ENCODE measurements around the gene GIMAP7.
"Not testable (repeated sequence)": the region's sequence is repeated elsewhere in the genome, so short reads cannot be mapped to it uniquely, and the experiment has no call there.

Gene GIMAP7

GRCh38 chr7:150514748-150515222 lies at the start of gene GIMAP7:
Gene GIMAP7 (plus strand): TSS chr7:150514872. CDS start chr7:150519975, 5,103 bp downstream.
- DNase-seq: no peak

- no peak for DNase-seq
These were observed 49.7 kb upstream of the GIMAP7 start for GRCh38 chr7:150464962-150465361.

GRCh38 chr7:150465414-150465813 lies 49.3 kb upstream of the GIMAP7 start:
- DNase-seq: no peak

GRCh38 chr7:150466477-150466876 lies 48.2 kb upstream of the GIMAP7 start:
- no peak for DNase-seq

GRCh38 chr7:150468241-150468640 lies 46.4 kb upstream of the GIMAP7 start:
- DNase-seq: no peak

- DNase-seq: no peak
These were observed 42.8 kb upstream of the GIMAP7 start for GRCh38 chr7:150471886-150472285.

- DNase-seq: no peak
These were observed 40.8 kb upstream of the GIMAP7 start for GRCh38 chr7:150473902-150474301.

GRCh38 chr7:150476285-150476684 lies 38.4 kb upstream of the GIMAP7 start:
- no peak for DNase-seq

- DNase-seq: no peak
These were observed 37.6 kb upstream of the GIMAP7 start for GRCh38 chr7:150476819-150477631.

GRCh38 chr7:150479023-150479716 lies 35.5 kb upstream of the GIMAP7 start:
- no peak for DNase-seq

- DNase-seq: no peak
These were observed 33.3 kb upstream of the GIMAP7 start for GRCh38 chr7:150481186-150481920.

- DNase-seq: no peak
These were observed 32.8 kb upstream of the GIMAP7 start for GRCh38 chr7:150481922-150482321.

GRCh38 chr7:150483514-150483913 lies 31.2 kb upstream of the GIMAP7 start:
- not testable (repeated sequence) for DNase-seq

- not testable (repeated sequence) for DNase-seq
These were observed 30.6 kb upstream of the GIMAP7 start for GRCh38 chr7:150484071-150484470.

GRCh38 chr7:150487625-150488024 lies 27.0 kb upstream of the GIMAP7 start:
- no peak for DNase-seq

- DNase-seq: no peak
These were observed 24.9 kb upstream of the GIMAP7 start for GRCh38 chr7:150489782-150490181.

- DNase-seq: not testable (repeated sequence)
These were observed 21.2 kb upstream of the GIMAP7 start for GRCh38 chr7:150493442-150493841.

- DNase-seq: no peak
These were observed 12.2 kb upstream of the GIMAP7 start for GRCh38 chr7:150502519-150502918.

GRCh38 chr7:150503155-150503554 lies 11.5 kb upstream of the GIMAP7 start:
- no peak for DNase-seq

GRCh38 chr7:150503581-150503980 lies 11.1 kb upstream of the GIMAP7 start:
- DNase-seq: no peak

GRCh38 chr7:150507947-150508602 lies 6.6 kb upstream of the GIMAP7 start:
- no peak for DNase-seq

- no peak for DNase-seq
These were observed 3.6 kb upstream of the GIMAP7 start for GRCh38 chr7:150511048-150511447.

GRCh38 chr7:150513758-150514157 lies 914 bp upstream of the GIMAP7 start:
- no peak for DNase-seq

Data from fibroblast of skin of right biceps (primary cell).